Measurements from ENCODE around the gene UTS2B. TPM values are rescaled to one million over a fixed set of nuclear protein-coding genes. Genes with fewer than 3 reads are reported as not detected.

Gene UTS2B
- total and polyA plus RNA-seq, 2 of the 13 experiments (the other 11 are each of a cell fraction or from before 2014, with no cell fraction given): 0.03 to 0.46 TPM

- H3K4me1 ChIP-seq (ENCODE audit: insufficient read depth, low read length): peaks cover 69% of the 10 kb centered on the region
- H4K20me1 ChIP-seq (ENCODE audit: insufficient read depth, low read length): peaks cover 49% of the 10 kb centered on the region
- FAIRE-seq: no peak
- WGBS (ENCODE audit: low lambda C conversion rate): 76% methylated on average over 2 of the region's 2 CpGs
- H3K9me3 ChIP-seq (ENCODE audit: low read length): no peaks in the 10 kb centered on the region
- BruUV-seq (replicated peaks): no TSS peak
- intact Hi-C loops (cut with micrococcal nuclease; ENCODE audit: unreplicated experiment) (no loop called here), in situ Hi-C loops (cut with HindIII; ENCODE audit: extremely low pct_ligation_motif_present, low pct_unique_long_range_greater_than_20kb) (no loop called here)
- no peaks in the 10 kb centered on the region for H3K27me3 ChIP-seq (ENCODE audit: control insufficient read depth in 1 of 2, insufficient read depth in 2 of 2, low read length in 2 of 2)
- TF ChIP-seq GRHL1 (CRISPR knock-in tag; conservative IDR thresholded peaks at IDR 0.05) (no peak), ZNF282 (IDR thresholded peaks at IDR 0.05; ENCODE audit: partially characterized antibody) (no peak), ZNF142 (CRISPR knock-in tag; IDR thresholded peaks at IDR 0.05) (no peak)
- H3K4me2 ChIP-seq (ENCODE audit: low read depth, low read length): no peak overlapping the region
- DNase-seq (ENCODE audit: low spot score): no peak
- no peak overlapping the region for H2AFZ ChIP-seq (ENCODE audit: low read length)
- H3K79me2 ChIP-seq (ENCODE audit: insufficient read depth, low read length): peaks cover 99% of the 10 kb centered on the region
- ChIA-PET CTCF (ENCODE audit: low intra/inter-chr PET ratio, low total read pairs) (no interaction called here), POLR2A (no interaction called here)
- no peak overlapping the region for H3K9ac ChIP-seq (ENCODE audit: insufficient read depth, low read depth, low read length)
- no peak for ATAC-seq
- H3K27ac ChIP-seq (ENCODE audit: extremely low read length, insufficient read depth, low read length): no peak overlapping the region
- no peaks in the 10 kb centered on the region; a peak in 1 of 5 replicates for H3K36me3 ChIP-seq (replicated peaks in 1 of 2; ENCODE audit: control insufficient read depth in 1 of 2, insufficient read depth in 2 of 2, low read length in 2 of 2)
- no peak overlapping the region for H3K4me3 ChIP-seq (replicated peaks in 1 of 3; ENCODE audit: insufficient read depth in 1 of 3, low read depth in 2 of 3, low read length in 3 of 3)
Observed at GRCh38 chr3:191342006-191342405, 11.7 kb upstream of the UTS2B start.
